ENCODE data around the gene NNAT. TPM values are rescaled to one million over a fixed set of nuclear protein-coding genes. Genes with fewer than 3 reads are reported as not detected.

NNAT gene
- polyA plus RNA-seq, 1 donor from 2014 or later = 996 TPM

GRCh38 chr20:37524859-37525708 is 4.0 kb downstream of the NNAT start:
- peaks cover 4% of the 10 kb centered on the region for H3K9me3 ChIP-seq (ENCODE audit: low read length)
- H4K20me1 ChIP-seq (ENCODE audit: insufficient read depth) = peaks cover 6% of the 10 kb centered on the region
- no peaks in the 10 kb centered on the region for H3K27me3 ChIP-seq (ENCODE audit: insufficient read depth, low read depth, low read length)
- no peak overlapping the region for H2AFZ ChIP-seq (ENCODE audit: low read depth, low read length)
- peak overlapping the region; percentile 85 for H3K4me3 ChIP-seq (ENCODE audit: low read length)
- H3K36me3 ChIP-seq (ENCODE audit: insufficient read depth, low read length) = no peaks in the 10 kb centered on the region
- no peaks in the 10 kb centered on the region for H3F3A ChIP-seq (ENCODE audit: insufficient read depth, low read length, poor library complexity, severe bottlenecking)
- TF ChIP-seq CTCF (IDR thresholded peaks at IDR 0.05; ENCODE audit: poor library complexity, severe bottlenecking) (no peak), SMC3 (conservative IDR thresholded peaks at IDR 0.05; ENCODE audit: poor library complexity) (no peak), RAD21 (conservative IDR thresholded peaks at IDR 0.05) (no peak), MXI1 (conservative IDR thresholded peaks at IDR 0.05; ENCODE audit: poor library complexity, severe bottlenecking) (no peak), POLR2AphosphoS5 (IDR thresholded peaks at IDR 0.05) (no peak), EZH2 (IDR thresholded peaks at IDR 0.05; ENCODE audit: borderline replicate concordance, insufficient read depth, low read length, poor library complexity, severe bottlenecking) (no peak), TAF1 (IDR thresholded peaks at IDR 0.05; ENCODE audit: low read depth) (no peak), EP300 (conservative IDR thresholded peaks at IDR 0.05; ENCODE audit: poor library complexity, severe bottlenecking) (no peak), REST (IDR thresholded peaks at IDR 0.05; ENCODE audit: borderline replicate concordance) (no peak)
- no peaks in the 10 kb centered on the region for H3K9me2 ChIP-seq (ENCODE audit: insufficient read depth, low read length)
- H3K27ac ChIP-seq (ENCODE audit: low read length) = no peak overlapping the region
- peaks cover 71% of the 10 kb centered on the region for H3K79me2 ChIP-seq (replicated peaks; ENCODE audit: insufficient read depth, low read length)
- no peak overlapping the region for H3K4me2 ChIP-seq (ENCODE audit: low read length)
- H3K9ac ChIP-seq (ENCODE audit: low read length) = peak overlapping the region; percentile 93

GRCh38 chr20:37525810-37526209 is 4.8 kb downstream of the NNAT start:
- Histone ChIP-seq H2AFZ (ENCODE audit: low read depth, low read length) (no peak overlapping the region), H3F3A (ENCODE audit: insufficient read depth, low read length, poor library complexity, severe bottlenecking) (no peaks in the 10 kb centered on the region), H4K20me1 (ENCODE audit: insufficient read depth) (peaks cover 6% of the 10 kb centered on the region), H3K79me2 (replicated peaks; ENCODE audit: insufficient read depth, low read length) (peaks cover 64% of the 10 kb centered on the region), H3K9ac (ENCODE audit: low read length) (peak overlapping the region; percentile 93), H3K9me2 (ENCODE audit: insufficient read depth, low read length) (no peaks in the 10 kb centered on the region), H3K4me3 (ENCODE audit: low read length) (peak overlapping the region; percentile 85), H3K27ac (ENCODE audit: low read length) (no peak overlapping the region), H3K9me3 (ENCODE audit: low read length) (peaks cover 4% of the 10 kb centered on the region), H3K27me3 (ENCODE audit: insufficient read depth, low read depth, low read length) (no peaks in the 10 kb centered on the region), H3K36me3 (ENCODE audit: insufficient read depth, low read length) (no peaks in the 10 kb centered on the region), H3K4me2 (ENCODE audit: low read length) (peak overlapping the region; percentile 87)
- TF ChIP-seq RAD21 (conservative IDR thresholded peaks at IDR 0.05) = no peak

Data from neural cell (in vitro differentiated cells).